Stimulated activated CD8-positive, alpha-beta memory T cell treated with anti-CD3 and anti-CD28 coated beads, Interleukin-7, amount 100 ng/mL, for 24 hours (primary cell): ENCODE data around the gene CNEP1R1.

Experiments used
- DNase-seq: peaks from one replicate; pipeline ENCODE4 v3.0.0-alpha.2; 2020; ENCODE audit warnings: low read depth

Gene CNEP1R1

DNA sequence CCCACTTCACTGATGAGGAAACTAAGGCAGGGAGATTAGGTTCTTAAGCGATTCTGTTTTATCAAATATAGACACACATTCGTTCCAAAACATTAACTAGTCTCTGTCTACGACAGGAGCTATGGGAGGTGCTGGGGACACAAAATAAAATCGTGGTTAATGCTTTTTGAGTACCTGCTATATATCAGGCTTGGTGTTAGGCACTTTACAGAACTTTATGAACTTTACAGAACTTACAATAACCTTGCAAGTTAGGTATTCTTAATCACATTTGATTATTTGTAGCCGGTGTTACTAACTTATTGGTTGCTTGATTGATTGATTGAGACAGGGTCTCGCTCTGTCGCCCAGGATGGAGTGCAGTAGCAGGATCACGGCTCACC lies 40.2 kb downstream of the CNEP1R1 start:
- no peak for DNase-seq

DNA sequence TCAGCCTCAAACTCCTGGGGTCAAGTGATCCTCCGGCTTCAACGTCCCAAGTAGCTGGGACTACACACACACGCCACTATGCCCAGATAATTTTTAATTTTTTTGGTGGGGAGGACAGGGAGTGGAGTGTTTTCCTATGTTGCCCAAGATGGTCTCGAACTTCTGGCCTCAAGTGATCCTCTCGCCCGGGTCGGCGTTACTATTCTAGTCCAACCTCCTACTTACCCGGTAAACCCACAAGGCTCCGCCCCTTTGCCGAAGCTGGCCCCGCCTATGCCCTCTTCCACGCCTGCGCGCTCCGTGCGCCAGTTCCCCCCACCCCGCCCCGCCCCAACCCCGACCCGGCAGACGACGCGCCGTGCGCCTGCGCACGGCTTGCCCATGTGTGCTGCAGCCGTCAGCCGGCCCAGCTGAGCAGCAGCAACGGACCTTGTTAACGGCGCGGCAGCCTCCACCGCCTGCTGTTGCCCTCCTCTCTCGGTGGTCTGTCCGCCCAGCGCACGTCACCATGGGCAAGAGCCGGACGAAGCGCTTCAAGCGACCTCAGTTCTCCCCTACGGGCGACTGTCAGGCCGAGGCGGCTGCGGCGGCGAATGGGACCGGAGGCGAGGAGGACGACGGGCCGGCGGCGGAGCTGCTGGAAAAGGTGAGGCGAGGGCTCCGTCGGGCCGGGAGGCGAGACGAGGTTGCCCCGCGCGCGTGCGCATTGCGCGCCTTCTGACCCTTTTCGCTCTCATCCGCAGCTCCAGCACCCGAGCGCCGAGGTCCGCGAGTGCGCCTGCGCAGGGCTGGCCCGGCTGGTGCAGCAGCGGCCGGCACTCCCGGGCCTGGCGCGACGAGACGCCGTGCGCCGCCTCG lies 40.8 kb downstream of the CNEP1R1 start, which contains the start of gene HEATR3:
Gene HEATR3 (plus strand): TSS at position 347 of the 858 bp plus-strand sequence. CDS start 162 bp downstream, at position 509.
- DNase-seq = peak; percentile 85

DNA sequence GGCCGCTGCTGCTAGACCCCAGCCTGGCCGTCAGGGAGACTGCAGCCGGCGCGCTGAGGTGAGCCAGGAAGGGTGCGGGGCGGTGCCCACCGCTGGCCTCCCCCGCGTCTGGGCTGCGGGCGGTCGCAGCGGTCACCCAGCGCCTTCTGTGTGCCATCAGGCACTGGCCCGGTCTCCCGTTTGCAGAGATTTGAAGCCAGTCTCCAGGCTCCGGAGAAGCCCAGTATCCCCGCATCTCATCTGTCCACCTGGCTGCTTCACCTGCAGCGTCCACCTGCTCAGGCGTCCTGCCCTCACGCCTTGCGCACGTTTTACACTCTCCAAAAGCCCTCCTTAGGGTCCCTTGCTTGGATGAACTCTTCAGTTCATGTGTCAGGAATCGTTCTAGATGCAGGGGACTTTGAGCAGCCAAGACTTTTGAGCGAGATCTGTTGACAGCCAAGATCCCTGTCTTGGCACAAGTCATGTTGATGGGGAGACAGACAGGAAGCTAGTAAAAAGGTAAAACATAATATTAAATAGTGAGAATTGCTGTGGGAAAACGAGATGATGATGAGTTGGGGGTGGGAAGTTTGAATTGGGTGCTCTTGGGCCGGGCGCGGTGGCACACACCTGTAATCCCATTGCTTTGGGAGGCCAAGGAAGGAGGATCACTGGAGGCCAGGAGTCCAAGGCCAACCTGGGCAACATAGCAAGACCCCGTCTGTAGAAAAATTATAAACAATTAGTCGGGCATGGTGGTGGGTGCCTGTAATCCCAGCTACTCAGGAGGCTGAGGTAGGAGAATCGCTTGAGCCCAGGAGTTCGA lies 41.7 kb downstream of the CNEP1R1 start:
- no peak for DNase-seq

DNA sequence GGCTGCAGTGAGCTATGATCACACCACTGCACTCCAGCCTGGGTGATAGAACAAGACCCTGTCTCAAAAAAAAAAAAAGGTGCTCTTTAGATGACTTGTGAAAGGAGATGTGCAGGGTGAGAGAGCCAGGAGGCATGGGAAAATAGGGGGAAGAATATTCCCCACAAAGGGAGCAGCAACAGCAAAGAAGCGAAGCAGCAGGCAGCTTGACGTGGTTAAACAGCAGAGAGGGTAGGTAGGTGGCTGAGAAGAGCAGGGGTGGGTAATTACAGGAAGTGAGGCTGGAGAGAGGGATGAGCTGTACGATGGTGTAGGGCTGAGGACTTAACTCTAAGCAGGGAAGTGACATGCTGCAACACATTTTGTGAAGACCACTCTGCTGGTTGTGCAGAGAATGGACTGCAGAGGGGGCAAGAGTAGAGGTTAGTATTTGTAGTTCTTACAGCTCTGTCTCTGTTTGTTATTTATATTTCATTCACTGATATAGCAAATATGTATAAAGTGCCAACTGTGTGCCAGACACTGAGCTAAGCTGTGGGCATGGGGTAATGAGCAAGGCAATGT lies 42.3 kb downstream of the CNEP1R1 start:
- DNase-seq = no peak

DNA sequence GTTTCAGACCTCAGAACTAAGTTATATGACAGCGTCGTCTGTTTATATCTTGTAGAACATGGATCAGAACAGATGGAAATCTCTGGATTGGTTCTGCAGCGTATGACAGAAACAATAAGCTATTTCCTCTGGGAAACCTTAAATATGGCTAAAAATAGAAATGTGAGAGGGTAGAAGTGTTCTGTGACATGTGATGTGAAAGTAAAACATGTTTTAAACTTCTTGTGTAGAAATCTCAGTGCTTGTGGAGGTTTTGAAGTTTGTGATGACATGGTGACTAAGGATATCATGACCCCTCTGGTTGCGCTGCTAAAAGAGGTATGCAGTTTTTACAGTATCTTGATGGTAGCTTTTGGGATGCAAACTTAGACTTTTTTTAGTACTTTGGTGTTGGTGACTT lies 43.5 kb downstream of the CNEP1R1 start:
- no peak for DNase-seq

DNA sequence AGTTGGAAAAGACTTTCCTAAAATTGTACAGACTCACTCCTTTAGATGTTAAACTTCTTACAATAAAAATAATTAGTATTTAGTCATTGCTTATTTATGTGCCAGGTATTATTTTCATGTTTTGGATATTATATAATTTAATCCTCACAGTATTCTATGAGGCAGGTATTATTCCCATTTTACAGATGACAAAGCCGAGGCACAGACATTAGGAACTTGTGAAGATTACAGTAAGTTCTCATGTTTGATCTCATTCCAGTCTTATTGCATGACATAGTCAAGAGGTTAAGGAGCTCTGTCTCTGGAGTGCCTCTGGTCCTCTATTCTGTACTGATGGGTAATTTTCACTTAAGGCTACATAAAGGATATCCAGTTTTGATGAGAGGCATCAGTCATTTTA lies 44.0 kb downstream of the CNEP1R1 start:
- no peak for DNase-seq

DNA sequence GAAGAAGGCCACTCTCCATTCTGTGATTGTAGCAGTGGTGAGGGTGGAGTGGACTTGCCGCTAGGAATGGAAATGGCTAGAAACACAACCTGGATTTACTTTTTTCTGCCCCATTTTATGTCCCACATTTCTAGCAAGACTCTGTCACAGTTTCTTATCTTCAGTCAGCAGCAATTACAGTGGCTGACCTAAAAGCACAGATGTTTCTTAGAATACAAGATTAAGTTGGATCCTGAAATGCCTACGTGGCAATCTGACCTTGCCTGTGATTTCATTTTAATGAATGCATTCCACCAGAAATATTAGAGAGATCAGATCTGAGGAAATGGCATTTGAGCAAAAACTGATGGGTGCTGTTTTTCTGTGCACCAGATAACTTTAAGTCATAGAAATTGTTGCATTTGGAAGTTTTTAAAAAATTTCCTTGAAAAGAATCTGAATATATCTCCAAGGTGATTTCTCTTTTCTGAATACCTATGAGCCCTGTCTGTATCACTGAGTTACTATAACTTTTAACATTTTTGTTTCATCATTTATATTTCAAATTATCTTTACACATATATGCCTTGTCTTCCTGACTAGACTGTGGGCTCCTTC lies 46.1 kb downstream of the CNEP1R1 start:
- no peak for DNase-seq

DNA sequence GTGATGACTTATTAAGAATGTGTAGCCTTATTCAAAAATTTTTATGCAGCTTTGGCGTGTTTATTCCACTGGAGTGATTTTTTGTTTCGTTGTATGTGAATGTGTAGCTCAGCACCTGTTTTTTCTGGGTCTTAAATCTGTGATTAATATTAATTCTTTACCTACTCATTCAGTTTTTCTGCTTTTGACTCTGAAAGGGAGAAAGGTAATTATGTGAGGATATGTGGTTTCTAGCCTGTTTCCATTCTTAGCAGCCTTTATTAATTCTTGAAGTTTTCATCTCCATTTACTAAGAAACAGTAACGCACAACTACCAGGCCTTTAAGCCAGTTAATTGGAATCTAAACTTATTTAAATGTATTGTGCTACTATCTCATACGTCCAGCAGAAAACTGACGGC lies 47.7 kb downstream of the CNEP1R1 start:
- DNase-seq = no peak

DNA sequence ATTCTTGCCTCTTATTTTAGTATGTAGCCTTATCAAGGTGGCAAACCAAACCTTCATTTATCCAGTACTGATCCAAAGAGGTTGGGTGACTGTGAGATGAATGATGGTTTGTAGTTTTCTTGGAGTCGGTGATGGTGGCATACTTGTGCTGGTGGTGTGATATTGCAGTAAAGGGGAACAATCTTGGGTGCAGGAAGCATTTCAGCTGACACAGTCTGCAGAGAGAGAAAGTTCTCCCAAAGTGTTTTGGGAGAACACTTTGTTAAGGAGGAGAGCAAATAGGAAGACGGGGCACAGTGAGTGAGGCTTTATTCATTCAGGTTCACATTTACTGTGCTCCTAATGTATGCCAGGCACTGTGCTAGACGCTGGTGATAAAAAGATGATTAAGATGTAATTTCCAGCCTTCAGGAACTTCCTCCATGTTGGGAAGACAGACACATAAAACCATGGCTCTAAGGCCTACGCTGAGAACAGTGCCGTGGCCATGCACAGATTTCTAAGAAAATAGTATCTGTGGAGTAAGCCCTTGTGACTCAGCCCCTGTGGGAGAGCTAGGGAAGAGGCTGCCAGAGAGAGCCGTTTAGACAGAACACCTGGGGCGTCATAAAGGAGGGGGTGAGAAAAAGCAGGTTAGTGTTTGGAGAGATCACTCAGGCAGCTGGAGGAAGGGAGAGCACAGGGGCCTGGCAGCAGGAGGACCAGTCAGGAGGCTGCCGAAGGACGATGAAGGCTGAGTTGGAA lies 54.5 kb downstream of the CNEP1R1 start:
- DNase-seq = no peak

DNA sequence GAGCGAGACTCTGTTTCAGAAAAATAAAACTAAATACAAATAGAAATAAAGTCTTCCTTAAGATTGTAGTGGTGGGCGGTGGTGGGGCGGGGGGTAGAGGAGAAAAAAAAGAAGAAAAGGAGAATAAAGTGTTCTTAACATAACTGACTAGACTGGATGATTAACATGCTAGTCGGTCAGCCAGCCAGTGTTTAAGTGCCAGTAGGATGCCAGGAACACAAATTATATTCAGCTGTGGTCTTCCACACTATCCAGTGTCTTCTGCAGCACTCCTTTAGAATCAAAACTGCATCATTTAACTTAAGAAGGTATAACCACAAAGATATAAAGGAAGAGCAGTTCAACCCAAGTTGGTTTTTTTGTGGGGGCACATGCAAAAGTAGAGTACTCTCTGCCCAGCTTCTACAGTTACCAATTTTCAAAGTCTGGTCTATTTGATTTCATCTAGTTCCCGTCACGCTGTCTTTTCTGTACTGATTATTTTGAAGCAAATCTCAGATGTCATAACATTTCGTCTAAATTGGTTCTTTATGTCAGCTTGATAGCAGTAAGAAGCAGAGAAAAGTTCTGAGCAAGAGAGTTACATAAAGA lies 56.5 kb downstream of the CNEP1R1 start:
- DNase-seq = no peak

DNA sequence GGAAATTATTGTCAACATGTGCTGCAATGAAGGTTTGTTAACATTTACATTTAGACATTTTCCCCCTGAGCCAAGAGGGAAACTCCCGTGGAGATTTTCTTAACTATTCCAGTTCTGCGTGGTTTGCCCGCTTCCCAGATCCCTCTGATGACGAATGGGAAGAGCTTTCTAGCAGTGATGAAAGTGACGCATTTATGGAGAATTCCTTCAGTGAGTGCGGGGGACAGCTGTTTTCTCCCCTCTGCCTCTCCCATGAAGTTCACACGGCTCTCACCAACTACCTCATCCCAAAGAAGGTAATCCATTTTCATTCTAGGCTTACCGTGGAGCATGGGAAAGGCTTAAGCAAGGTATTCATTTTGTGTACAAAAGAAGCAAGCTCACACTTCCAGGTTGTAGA lies 59.0 kb downstream of the CNEP1R1 start:
- DNase-seq = no peak

DNA sequence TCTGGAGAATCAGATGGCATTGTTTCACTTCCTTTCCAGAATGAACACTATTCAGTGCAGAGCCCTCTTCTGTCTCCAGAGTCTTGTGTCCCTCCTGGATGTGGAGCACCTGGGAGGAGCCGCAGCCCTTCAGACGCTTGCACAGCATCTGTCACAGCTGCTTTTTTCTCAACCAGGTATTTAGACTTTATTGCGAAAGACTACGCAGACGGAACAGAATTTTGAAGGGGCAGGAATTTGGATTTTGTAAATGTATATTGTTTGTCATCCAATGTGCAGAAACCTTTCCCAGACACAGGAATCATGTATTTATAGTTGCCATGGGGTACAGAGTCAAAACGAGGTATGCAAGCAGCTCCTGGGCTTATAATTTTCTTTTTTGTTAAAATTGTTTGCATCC lies 61.2 kb downstream of the CNEP1R1 start:
- DNase-seq = no peak
